SKM-1 (cell line): ENCODE measurements around the gene COL27A1.

ENCODE experiments used
- DNase-seq: peaks from one replicate; lab custom pipeline; 2025; ENCODE audit not compliant: unreplicated experiment; lab: John Stamatoyannopoulos, UW

COL27A1 gene

GRCh38 chr9:114299286-114300152 lies 144.2 kb downstream of the COL27A1 start:
- DNase-seq = no peak

- DNase-seq = no peak
These were observed 145.0 kb downstream of the COL27A1 start for GRCh38 chr9:114300153-114300845.

- DNase-seq = no peak
These were observed 145.8 kb downstream of the COL27A1 start for GRCh38 chr9:114300846-114301797.

- DNase-seq = no peak
These were observed 146.6 kb downstream of the COL27A1 start for GRCh38 chr9:114301798-114302565.

- DNase-seq = no peak
These were observed 147.4 kb downstream of the COL27A1 start for GRCh38 chr9:114302727-114303126.

- DNase-seq = no peak
These were observed 148.2 kb downstream of the COL27A1 start for GRCh38 chr9:114303571-114303970.

- no peak for DNase-seq
These were observed 148.6 kb downstream of the COL27A1 start for GRCh38 chr9:114303977-114304376.

GRCh38 chr9:114304416-114305188 lies 149.3 kb downstream of the COL27A1 start:
- DNase-seq = no peak

GRCh38 chr9:114307899-114308267 lies 152.5 kb downstream of the COL27A1 start:
- no peak for DNase-seq

GRCh38 chr9:114308361-114308950 lies 153.1 kb downstream of the COL27A1 start:
- no peak for DNase-seq

GRCh38 chr9:114309096-114309495 lies 153.8 kb downstream of the COL27A1 start:
- no peak for DNase-seq

GRCh38 chr9:114310471-114311450 lies 155.4 kb downstream of the COL27A1 start:
- no peak for DNase-seq

- DNase-seq = no peak
These were observed 156.5 kb downstream of the COL27A1 start for GRCh38 chr9:114311571-114312512.

GRCh38 chr9:114312513-114312875 lies 157.2 kb downstream of the COL27A1 start:
- no peak for DNase-seq

- no peak for DNase-seq
These were observed 157.8 kb downstream of the COL27A1 start for GRCh38 chr9:114313186-114313585.

- DNase-seq = no peak
These were observed 159.0 kb downstream of the COL27A1 start for GRCh38 chr9:114314256-114314867.
